ENCODE data around the gene BLTP1.

The BLTP1 gene

GRCh38 chr4:122146652-122147051 lies 5.5 kb upstream of the BLTP1 start:
- H3K4me1 ChIP-seq (ENCODE audit: control insufficient read depth in 1 of 2, insufficient read depth in 1 of 2, low read depth in 1 of 2, low read length in 1 of 2) = peaks cover 18 to 19% of the 10 kb centered on the region in 2 experiments
- H3K27ac ChIP-seq = no peak overlapping the region
- no peaks in the 10 kb centered on the region for H3K9me3 ChIP-seq
- no peak overlapping the region for H3K4me3 ChIP-seq (ENCODE audit: low read depth in 1 of 2, low read length in 1 of 2)
- H3K27me3 ChIP-seq = no peaks in the 10 kb centered on the region
- H3K36me3 ChIP-seq = no peaks in the 10 kb centered on the region
- TF ChIP-seq CTCF (IDR thresholded peaks at IDR 0.05) = no peak

GRCh38 chr4:122150931-122151330 lies 1.2 kb upstream of the BLTP1 start:
- Histone ChIP-seq H3K27ac (peak overlapping the region; percentile 89), H3K4me1 (ENCODE audit: control insufficient read depth in 1 of 2, insufficient read depth in 1 of 2, low read depth in 1 of 2, low read length in 1 of 2) (peaks cover 38 to 46% of the 10 kb centered on the region in 2 experiments), H3K9me3 (no peaks in the 10 kb centered on the region), H3K36me3 (peaks cover 17% of the 10 kb centered on the region), H3K4me3 (ENCODE audit: low read depth in 1 of 2, low read length in 1 of 2) (peak overlapping the region; percentile 86 to 94), H3K27me3 (no peaks in the 10 kb centered on the region)
- no peak for TF ChIP-seq CTCF (IDR thresholded peaks at IDR 0.05)

- H3K9me3 ChIP-seq = no peaks in the 10 kb centered on the region
- peak overlapping the region; percentile 89 for H3K27ac ChIP-seq
- peaks cover 44 to 60% of the 10 kb centered on the region in 2 experiments for H3K4me1 ChIP-seq (ENCODE audit: control insufficient read depth in 1 of 2, insufficient read depth in 1 of 2, low read depth in 1 of 2, low read length in 1 of 2)
- H3K4me3 ChIP-seq (ENCODE audit: low read depth in 1 of 2, low read length in 1 of 2) = peak overlapping the region; percentile 86 to 94
- no peak for TF ChIP-seq CTCF (IDR thresholded peaks at IDR 0.05)
- peaks cover 24% of the 10 kb centered on the region for H3K36me3 ChIP-seq
- no peaks in the 10 kb centered on the region for H3K27me3 ChIP-seq
Measured at GRCh38 chr4:122152711-122153226, 638 bp downstream of the BLTP1 start.

GRCh38 chr4:122156819-122157218 lies 4.7 kb downstream of the BLTP1 start:
- Histone ChIP-seq H3K36me3 (peaks cover 28% of the 10 kb centered on the region), H3K27me3 (no peaks in the 10 kb centered on the region), H3K9me3 (no peaks in the 10 kb centered on the region), H3K4me1 (ENCODE audit: control insufficient read depth in 1 of 2, insufficient read depth in 1 of 2, low read depth in 1 of 2, low read length in 1 of 2) (peaks cover 24 to 39% of the 10 kb centered on the region in 2 experiments), H3K27ac (peak overlapping the region; percentile 35), H3K4me3 (ENCODE audit: low read depth in 1 of 2, low read length in 1 of 2) (no peak overlapping the region)
- TF ChIP-seq CTCF (IDR thresholded peaks at IDR 0.05) = no peak

GRCh38 chr4:122163301-122163700 lies 11.2 kb downstream of the BLTP1 start:
- H3K36me3 ChIP-seq = peaks cover 10% of the 10 kb centered on the region
- no peaks in the 10 kb centered on the region for H3K27me3 ChIP-seq
- H3K4me3 ChIP-seq (ENCODE audit: low read depth in 1 of 2, low read length in 1 of 2) = no peak overlapping the region
- peak overlapping the region; percentile 64 for H3K27ac ChIP-seq
- no peak for TF ChIP-seq CTCF (IDR thresholded peaks at IDR 0.05)
- H3K9me3 ChIP-seq = no peaks in the 10 kb centered on the region
- H3K4me1 ChIP-seq (ENCODE audit: control insufficient read depth in 1 of 2, insufficient read depth in 1 of 2, low read depth in 1 of 2, low read length in 1 of 2) = peaks cover 29 to 30% of the 10 kb centered on the region in 2 experiments
